Erythroblast (primary cell): ENCODE measurements around the gene GNG13.
"Not testable (repeated sequence)": the region's sequence is repeated elsewhere in the genome, so short reads cannot be mapped to it uniquely, and the experiment has no call there.

ENCODE experiments used
- DNase-seq, 2 experiments: peaks; one replicate each; lab custom pipeline; 2025; lab: John Stamatoyannopoulos, UW
- GATA1 ChIP-seq: IDR thresholded peaks from 2 replicates; pipeline ENCODE4 v1.6.1; 2011; ENCODE audit warnings: low read depth, mild to moderate bottlenecking, control low read depth, low read length, moderate library complexity
- POLR2A ChIP-seq: IDR thresholded peaks from 2 replicates; pipeline ENCODE4 v1.6.1; 2011; ENCODE audit warnings: mild to moderate bottlenecking, low read length

The GNG13 gene

DNA sequence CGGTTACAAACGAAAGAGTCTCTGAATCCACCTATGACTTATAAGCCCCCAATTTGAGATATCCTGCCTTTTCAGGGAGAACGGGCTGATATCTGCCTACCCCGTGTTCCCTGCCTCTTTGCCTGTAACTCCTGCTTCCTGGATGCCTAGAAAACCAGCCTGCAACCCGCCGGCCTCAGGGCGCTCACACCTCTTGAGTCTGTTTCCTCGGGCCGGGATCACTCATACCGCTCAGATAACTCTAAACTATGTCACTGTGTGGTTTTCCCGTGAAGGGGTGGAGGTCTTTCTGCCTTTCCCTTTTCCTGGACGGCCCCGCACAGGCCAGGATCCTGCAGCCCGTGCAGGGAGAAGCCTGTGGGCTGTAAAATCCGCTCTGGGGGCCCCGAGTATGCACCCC is 22.7 kb downstream of the GNG13 start:
- no peak for TF ChIP-seq GATA1
- TF ChIP-seq POLR2A = no peak
- no peak for DNase-seq

DNA sequence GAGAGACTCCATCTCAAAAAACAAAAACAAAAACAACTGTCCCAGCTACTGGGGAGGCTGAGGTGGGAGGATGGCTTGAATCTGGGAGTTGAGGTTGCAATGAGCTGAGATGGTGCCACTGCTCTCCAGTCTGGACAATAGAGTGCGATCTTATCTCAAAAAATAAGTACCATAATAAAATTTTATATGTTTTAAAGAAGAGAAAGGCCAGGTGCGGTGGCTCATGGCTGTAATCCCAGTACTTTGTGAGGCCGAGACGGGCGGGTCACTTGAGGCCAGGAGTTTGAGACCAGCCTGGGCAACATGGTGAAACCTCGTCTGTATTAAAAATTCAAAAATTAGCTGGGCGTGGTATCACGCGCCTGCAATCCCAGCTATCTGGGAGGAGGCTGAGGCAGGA is 23.7 kb downstream of the GNG13 start:
- DNase-seq = no peak
- TF ChIP-seq GATA1 = no peak

DNA sequence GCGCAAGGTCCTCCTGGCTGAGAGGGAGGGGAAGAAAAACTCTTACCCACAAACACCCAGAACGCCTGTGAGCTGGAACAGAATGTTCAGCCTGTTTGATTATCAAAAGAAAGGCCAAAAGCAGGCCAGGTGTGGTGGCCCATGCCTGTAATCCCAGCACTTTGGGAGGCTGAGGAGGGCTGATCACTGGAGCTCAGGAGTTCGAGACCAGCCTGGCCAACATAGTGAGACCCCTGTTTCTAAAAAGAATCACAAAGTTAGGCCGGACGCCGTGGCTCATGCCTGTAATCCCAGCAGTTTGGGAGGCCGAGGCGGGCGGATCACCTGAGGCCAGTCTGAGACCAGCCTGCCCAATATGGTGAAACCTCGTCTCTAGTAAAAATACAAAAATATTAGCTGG is 24.2 kb downstream of the GNG13 start:
- not testable (repeated sequence) for DNase-seq

DNA sequence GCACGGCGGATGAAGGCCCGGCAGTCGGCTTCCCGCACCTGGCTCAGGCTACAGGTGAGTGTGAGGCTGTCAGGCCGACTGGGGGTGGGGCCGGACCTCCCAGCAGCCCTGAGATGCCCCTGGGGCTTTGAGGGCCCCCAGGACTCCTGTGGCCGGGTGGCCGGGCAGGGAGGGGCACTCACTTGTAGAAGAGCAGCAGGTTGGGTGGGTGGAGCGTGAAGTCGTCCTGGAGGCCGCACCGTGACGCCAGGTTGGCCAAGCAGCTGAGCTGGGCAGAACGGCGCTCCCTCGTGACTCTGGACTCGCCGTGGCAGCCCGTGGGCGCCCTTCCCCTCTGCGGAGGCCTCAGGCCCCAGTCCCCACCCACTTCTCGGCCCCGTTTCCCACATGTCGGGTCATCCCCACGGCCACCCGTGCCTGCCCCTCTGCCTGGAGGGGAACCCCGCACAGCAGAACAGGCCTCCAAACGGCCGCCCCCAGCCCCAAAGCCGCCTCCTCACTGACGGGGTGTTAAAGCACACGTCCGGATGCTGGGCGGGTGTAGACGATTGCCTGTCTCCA is 25.2 kb downstream of the GNG13 start:
- DNase-seq = no peak
- no peak for TF ChIP-seq GATA1
- no peak for TF ChIP-seq POLR2A

DNA sequence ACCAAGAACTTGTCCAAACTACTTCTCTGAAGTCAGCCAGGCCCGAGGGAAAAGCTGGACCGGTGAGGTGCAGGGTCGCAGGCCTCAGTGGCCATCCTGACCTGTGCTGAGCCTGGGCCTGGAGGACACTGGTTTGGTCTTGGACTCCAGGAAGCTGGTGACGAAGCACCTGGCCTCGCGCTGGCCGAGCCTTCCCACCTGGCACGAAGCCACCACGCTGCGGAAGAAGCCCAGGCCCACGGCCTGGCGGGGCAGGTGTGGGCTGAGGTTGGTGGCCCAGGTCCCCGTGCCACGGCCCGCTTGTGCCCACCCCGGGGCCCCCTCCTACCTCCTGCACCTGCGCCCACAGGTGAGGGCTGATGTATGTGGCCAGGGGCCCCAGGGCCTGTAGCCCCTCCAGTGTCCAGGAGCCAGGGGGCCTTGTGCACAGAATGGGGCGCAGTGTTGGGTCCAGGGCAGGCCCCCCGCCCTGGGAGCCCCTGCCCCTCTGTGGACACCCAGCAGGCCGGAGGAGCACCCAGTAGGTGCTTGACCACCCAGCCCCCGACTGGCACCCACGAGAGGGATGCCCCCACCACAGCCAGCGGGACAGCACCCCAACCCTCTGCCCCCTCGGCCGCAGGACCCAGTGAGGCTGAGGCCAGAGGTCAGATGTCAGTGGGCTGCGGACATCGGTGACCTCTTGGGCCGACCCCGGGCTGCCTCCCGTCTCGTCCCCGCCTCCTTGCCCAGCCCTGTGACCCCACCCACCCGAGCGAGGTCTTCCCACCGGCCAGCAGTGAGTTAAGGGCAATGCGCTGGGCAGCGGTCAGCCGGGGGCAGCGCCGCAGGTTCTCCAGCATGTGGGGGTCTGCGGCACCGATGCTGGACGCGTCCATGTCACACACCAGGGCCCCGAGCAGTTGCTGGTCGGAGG is 26.2 kb downstream of the GNG13 start:
- DNase-seq = no peak
- TF ChIP-seq POLR2A (no peak), GATA1 (no peak)

DNA sequence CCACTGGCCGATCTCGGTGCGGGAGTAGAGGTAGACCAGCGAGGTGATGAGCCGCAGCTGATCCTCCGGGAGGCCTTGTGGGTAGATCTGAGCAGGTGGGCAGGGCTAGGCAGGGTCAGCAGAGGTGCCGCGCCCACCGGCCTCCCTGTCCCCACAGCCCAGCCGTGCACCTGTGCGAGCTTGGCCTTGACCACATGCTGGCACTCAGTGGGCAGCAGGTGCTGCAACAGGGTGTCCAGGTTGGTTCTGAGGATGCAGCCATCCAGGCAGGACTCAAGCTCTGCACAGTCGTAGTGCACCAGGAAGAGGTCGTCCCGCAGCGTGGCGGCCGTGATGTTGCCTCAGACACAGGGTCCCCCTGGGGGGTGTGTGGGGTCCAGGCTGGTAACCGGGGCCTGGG is 27.6 kb downstream of the GNG13 start:
- TF ChIP-seq POLR2A (no peak), GATA1 (no peak)
- DNase-seq = no peak

DNA sequence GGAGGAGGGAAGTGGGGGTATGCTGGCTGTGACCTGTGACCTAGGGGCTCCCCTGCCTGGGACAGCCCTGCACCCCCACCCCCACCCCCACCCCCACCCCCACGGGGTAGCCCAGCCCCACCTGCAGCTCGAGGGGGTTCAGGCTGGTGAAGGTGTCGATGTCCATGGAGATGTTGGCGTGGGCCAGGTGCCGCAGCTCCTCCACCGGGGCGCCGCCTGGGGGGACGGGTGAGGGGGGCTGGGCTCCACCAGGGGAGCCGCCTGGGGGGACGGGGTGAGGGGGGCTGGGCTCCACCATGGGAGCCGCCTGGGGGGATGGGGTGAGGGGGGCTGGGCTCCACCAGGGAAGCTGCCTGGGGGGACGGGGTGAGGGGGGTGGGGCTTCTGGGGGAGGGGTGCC is 30.1 kb downstream of the GNG13 start:
- TF ChIP-seq GATA1 (no peak), POLR2A (no peak)
- DNase-seq = no peak

DNA sequence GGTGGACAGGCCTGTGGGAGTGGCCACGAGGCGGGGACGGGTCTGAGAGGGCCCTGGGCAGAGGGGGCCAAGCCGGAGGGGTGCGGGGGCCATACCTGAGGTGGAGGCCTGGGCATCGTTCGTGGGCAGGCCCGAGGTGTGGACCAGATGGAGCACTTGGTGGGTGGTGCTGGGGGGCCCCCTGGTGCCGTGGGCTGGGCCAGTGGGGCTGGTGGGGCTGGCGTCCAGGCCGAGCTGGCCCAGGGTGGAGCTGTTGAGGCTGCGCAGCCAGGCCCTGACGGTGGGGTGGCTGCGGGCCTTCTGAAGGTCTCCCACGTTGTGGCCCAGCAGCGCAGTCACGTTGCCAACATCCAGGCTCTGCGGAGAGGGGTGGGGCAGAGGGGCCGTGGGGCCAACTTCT is 30.6 kb downstream of the GNG13 start:
- no peak for DNase-seq
- no peak for TF ChIP-seq GATA1

DNA sequence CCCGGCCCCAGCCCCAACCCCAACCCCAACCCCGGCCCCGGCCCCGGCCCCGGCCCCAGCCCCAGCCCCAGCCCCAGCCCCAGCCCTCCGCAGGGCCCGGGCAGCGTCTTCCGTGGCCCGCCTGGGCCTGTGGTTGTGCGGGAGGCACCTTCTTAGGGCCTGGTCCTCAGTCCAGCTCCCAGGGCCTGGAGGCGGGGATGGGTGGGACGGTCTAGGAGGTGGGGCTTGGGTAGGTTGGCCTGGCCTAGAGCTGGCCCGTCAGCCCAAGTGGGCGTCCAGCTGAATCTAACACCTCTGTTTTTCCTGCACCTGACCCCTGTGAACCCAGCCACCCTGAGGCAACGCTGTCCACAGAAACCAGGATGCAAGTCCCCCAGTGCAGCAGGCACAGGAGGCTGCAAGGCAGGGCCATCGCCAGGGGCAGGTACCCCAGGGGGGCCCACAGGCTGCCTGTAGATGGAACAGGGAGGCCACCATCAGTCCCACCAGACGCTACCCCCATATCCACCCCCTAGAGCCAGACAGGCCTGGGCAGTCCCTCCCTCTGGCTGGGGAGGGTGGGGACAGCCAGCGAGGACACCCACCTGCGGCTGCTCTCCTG is 31.2 kb downstream of the GNG13 start:
- TF ChIP-seq GATA1 (no peak), POLR2A (no peak)
- no peak for DNase-seq

DNA sequence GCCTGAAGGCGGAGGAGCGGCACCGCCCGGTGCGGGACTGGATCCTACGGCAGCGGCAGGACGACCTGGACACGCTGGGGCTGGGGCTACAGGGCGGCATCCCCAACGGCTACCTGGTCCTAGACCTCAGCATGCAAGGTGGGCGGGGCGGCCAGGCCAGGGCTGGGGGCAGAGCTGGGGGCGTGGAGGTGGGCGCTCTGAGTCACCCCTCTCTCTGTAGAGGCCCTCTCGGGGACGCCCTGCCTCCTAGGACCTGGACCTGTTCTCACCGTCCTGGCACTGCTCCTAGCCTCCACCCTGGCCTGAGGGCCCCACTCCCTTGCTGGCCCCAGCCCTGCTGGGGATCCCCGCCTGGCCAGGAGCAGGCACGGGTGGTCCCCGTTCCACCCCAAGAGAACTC is 32.1 kb downstream of the GNG13 start:
- TF ChIP-seq POLR2A (no peak), GATA1 (no peak)
- no peak for DNase-seq

DNA sequence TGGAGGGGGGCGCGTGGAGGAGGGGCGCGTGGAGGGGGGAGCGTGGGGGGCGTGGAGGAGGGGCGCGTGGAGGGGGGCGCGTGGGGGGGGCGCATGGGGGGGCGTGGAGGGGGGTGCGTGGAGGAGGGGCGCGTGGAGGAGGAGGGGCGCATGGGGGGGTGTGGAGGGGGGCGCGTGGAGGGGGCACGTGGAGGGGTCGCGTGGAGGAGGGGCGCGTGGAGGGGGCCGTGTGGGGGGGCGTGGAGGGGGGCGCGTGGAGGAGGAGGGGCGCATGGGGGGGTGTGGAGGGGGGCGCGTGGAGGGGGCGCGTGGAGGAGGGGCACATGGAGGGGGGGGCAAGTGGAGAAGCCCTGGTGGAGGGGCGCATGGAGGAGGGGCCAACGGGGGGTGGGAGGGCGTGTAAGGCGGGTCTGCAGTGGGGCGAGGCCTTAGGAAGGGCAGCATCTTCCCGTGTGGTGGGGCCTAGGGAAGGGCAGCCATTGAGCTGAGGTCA is 32.7 kb downstream of the GNG13 start:
- DNase-seq = no peak
- TF ChIP-seq GATA1 (no peak), POLR2A (no peak)

DNA sequence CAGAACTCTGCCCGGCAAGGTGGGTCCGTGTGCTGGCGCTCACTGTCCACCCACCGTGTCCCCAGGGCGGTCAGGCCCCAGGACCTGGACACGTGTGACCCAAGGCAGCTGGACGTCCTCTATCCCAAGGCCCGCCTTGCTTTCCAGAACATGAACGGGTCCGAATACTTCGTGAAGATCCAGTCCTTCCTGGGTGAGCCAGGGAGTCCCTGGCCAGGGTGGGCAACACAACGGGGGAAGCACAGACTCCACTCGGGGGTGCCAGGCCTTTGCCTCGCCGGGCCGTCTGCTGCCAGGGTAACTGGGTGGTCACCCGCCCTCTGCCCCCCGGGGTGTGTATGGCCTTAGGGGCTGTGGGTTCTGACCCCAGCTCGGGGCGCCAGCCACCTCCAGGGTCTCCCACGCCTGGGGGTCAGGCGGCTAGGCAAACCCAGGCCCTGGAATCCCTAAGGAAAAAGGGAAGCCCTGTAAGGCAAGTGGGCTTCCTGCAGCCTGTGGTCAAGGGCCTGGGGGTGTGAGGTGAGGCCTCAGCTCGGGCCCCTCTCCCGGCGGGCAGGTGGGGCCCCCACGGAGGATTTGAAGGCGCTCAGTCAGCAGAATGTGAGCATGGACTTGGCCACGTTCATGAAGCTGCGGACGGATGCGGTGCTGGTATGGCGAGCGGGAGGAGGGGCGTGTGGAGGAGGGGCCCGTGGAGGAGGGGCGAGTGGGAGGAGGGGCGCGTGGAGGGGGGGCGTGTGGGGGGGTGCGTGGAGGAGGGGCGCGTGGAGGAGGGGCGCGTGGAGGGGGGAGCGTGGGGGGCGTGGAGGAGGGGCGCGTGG is 33.5 kb downstream of the GNG13 start:
- no peak for TF ChIP-seq GATA1
- no peak for TF ChIP-seq POLR2A
- DNase-seq = no peak

DNA sequence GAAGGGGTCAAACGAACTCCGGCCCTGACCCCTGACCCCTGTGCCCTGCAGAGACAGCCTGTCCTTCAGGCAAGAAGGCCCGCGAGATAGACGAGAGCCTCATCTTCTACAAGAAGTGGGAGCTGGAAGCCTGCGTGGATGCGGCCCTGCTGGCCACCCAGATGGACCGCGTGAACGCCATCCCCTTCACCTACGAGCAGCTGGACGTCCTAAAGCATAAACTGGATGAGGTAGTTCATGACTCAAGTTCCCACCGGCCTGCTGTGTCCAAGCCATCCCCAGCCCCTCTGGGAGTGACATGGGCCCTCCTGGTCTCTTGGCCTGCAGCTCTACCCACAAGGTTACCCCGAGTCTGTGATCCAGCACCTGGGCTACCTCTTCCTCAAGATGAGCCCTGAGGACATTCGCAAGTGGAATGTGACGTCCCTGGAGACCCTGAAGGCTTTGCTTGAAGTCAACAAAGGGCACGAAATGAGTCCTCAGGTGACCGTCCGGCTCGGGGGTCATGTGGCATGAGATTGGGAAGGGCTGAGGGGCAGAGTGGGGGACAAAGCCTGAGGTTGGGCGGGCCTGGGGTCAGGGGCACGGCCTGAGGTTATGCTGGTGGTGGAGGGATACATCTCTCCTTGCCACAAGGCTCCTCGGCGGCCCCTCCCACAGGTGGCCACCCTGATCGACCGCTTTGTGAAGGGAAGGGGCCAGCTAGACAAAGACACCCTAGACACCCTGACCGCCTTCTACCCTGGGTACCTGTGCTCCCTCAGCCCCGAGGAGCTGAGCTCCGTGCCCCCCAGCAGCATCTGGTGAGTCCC is 34.3 kb downstream of the GNG13 start:
- no peak for TF ChIP-seq GATA1
- TF ChIP-seq POLR2A = no peak

More for the DNA sequence above, 34.3 kb downstream of the GNG13 start:
- no peak for DNase-seq
